ENCODE data around the gene ASRGL1. TPM values are rescaled to one million over a fixed set of nuclear protein-coding genes. Genes with fewer than 3 reads are reported as not detected.

Gene ASRGL1
- total and polyA plus RNA-seq, 4 donors: 3.7 to 15.2 (median 8.1) TPM

GRCh38 chr11:62409831-62410230 is 72.6 kb downstream of the ASRGL1 start:
- TF ChIP-seq RXRA (IDR thresholded peaks at IDR 0.05): no peak
- no peak for TF ChIP-seq HNF4G (IDR thresholded peaks at IDR 0.05)
- TF ChIP-seq HNF4A (conservative IDR thresholded peaks at IDR 0.05): no peak
- TF ChIP-seq SP1 (IDR thresholded peaks at IDR 0.05): no peak
- no peak for DNase-seq (ENCODE audit: low spot score)
- Histone ChIP-seq H3K27ac (ENCODE audit: low read depth in 1 of 2, low read length in 2 of 2) (no peak overlapping the region), H3K27me3 (ENCODE audit: control insufficient read depth in 4 of 4, insufficient read depth in 4 of 4, low read length in 3 of 4) (no peaks in the 10 kb centered on the region), H3K36me3 (ENCODE audit: control insufficient read depth in 4 of 4, insufficient read depth in 3 of 4, low read depth in 1 of 4, low read length in 3 of 4) (no peaks in the 10 kb centered on the region), H3K9me3 (ENCODE audit: control insufficient read depth in 4 of 4, low read length in 3 of 4) (no peaks in the 10 kb centered on the region), H3K9ac (ENCODE audit: low read depth in 1 of 2, low read length in 2 of 2) (no peak overlapping the region), H3K4me1 (ENCODE audit: control insufficient read depth in 4 of 4, insufficient read depth in 4 of 4, low read length in 3 of 4) (peaks cover 0 to 2% (median 0%) of the 10 kb centered on the region in 4 donors), H3K4me3 (ENCODE audit: low read depth in 1 of 3, low read length in 3 of 3) (no peak overlapping the region)
- 97% methylated on average over 8 of the region's 8 CpGs for WGBS

- Histone ChIP-seq H3K27me3 (ENCODE audit: control insufficient read depth in 4 of 4, insufficient read depth in 4 of 4, low read length in 3 of 4) (no peaks in the 10 kb centered on the region), H3K9ac (ENCODE audit: low read depth in 1 of 2, low read length in 2 of 2) (no peak overlapping the region), H3K4me1 (ENCODE audit: control insufficient read depth in 4 of 4, insufficient read depth in 4 of 4, low read length in 3 of 4) (no peaks in the 10 kb centered on the region), H3K4me3 (ENCODE audit: low read depth in 1 of 3, low read length in 3 of 3) (no peak overlapping the region), H3K9me3 (ENCODE audit: control insufficient read depth in 4 of 4, low read length in 3 of 4) (no peaks in the 10 kb centered on the region), H3K36me3 (ENCODE audit: control insufficient read depth in 4 of 4, insufficient read depth in 3 of 4, low read depth in 1 of 4, low read length in 3 of 4) (no peaks in the 10 kb centered on the region), H3K27ac (ENCODE audit: low read depth in 1 of 2, low read length in 2 of 2) (no peak overlapping the region)
- WGBS: 88% methylated on average over 8 of the region's 8 CpGs
- no peak for TF ChIP-seq HNF4G (IDR thresholded peaks at IDR 0.05)
- no peak for TF ChIP-seq FOXA1 (IDR thresholded peaks at IDR 0.05)
- TF ChIP-seq TAF1 (conservative IDR thresholded peaks at IDR 0.05): no peak
- no peak for TF ChIP-seq FOXA2 (IDR thresholded peaks at IDR 0.05)
- TF ChIP-seq REST (IDR thresholded peaks at IDR 0.05): no peak
- TF ChIP-seq RAD21 (IDR thresholded peaks at IDR 0.05): no peak
- no peak for TF ChIP-seq EGR1 (IDR thresholded peaks at IDR 0.05; ENCODE audit: low read depth in 2 of 2)
- TF ChIP-seq JUND (IDR thresholded peaks at IDR 0.05): no peak
- no peak for TF ChIP-seq ZBTB33 (IDR thresholded peaks at IDR 0.05)
- no peak for TF ChIP-seq ATF3 (IDR thresholded peaks at IDR 0.05)
- TF ChIP-seq MAX (IDR thresholded peaks at IDR 0.05): no peak
- no peak for TF ChIP-seq RXRA (IDR thresholded peaks at IDR 0.05)
- no peak for TF ChIP-seq YY1 (IDR thresholded peaks at IDR 0.05)
- DNase-seq (ENCODE audit: low spot score): no peak
Measured at GRCh38 chr11:62410972-62411371, 73.7 kb downstream of the ASRGL1 start.
